Pons (tissue), 1 donor: ENCODE results near the gene ATP5F1D.
A peak's percentile ranks its signal among the peaks of the same experiment; 100 is the strongest.
"Not testable (repeated sequence)": the region's sequence is repeated elsewhere in the genome, so short reads cannot be mapped to it uniquely, and the experiment has no call there.

Experiments used
- DNase-seq: peaks from one replicate; pipeline ENCODE4 v3.0.0-alpha.2; 2016; ENCODE audit warnings: low spot score

The ATP5F1D gene

DNA sequence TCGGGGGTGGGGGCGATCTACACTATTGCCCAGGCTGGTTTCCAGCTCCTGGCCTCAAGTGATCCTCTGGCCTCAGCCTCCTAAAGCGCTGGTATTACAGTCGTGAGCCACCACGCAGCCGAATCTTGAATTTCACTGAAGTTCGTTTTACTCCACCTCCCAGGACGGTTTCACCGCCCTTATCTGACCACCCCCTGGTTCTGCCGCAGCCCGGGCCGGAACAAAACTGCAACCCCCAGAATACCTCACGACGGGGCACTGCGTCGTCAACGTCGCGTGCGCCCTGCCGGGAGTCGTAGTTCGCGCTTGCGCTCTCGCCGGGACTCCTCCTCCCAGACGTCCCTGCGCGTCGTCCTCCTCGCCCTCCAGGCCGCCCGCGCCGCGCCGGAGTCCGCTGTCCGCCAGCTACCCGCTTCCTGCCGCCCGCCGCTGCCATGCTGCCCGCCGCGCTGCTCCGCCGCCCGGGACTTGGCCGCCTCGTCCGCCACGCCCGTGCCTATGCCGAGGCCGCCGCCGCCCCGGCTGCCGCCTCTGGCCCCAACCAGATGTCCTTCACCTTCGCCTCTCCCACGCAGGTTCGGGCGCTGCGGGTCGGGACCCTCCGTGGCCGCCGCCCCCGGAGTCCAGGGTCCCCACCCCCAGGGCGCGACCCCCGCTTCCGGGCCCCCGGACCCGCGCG is at the start of gene ATP5F1D:
ATP5F1D (plus strand) TSS at position 335 of the 679 bp plus-strand sequence; CDS start at position 435, 100 bp downstream.
- peak; percentile 82 for DNase-seq

- no peak for DNase-seq
Measured at GRCh38 chr19:1199531-1199930, 42.0 kb upstream of the ATP5F1D start.

GRCh38 chr19:1200614-1201013 is 40.9 kb upstream of the ATP5F1D start:
- DNase-seq, result not testable (repeated sequence)

DNA sequence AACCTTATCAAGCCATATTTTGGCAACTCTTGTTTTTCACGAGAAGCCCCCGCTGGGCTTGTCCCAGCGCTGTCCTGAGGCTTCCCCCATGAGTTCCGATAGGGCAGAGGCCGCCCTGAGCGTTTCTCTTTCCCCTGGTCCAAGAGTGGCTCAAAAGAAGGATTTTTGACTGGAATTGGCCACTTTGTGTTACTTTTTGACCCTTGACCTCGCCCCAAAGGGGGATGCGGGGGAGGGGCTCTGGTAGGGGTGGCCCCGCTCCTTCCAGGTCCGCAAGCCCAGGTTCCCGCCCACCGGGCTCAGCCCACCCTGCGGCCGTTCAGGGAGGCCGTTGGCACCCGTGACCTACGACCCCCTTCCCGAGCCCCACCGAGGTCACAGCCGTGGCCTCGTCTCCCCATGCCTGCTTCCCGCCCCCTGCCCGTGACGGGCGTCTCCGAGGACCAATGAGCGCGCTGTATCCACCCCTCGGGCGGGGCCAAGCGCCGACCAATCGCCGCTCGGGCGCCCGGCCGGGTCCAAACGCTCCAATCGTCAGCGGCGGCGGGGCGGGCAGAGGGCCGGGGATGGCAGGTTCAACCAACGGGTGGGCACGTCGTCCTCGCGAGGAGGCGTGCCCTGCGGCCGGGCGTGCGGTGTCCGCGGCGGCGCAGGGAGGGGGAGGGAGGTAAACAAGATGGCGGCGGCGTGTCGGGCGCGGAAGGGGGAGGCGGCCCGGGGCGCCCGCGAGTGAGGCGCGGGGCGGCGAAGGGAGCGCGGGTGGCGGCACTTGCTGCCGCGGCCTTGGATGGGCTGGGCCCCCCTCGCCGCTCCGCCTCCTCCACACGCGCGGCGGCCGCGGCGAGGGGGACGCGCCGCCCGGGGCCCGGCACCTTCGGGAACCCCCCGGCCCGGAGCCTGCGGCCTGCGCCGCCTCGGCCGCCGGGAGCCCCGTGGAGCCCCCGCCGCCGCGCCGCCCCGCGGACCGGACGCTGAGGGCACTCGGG is 36.1 kb upstream of the ATP5F1D start, which contains the start of gene STK11:
STK11 (plus strand) TSS at position 665 of the 986 bp plus-strand sequence. CDS start 1,136 bp downstream, outside the sequence.
- peak; percentile 95 for DNase-seq

DNA sequence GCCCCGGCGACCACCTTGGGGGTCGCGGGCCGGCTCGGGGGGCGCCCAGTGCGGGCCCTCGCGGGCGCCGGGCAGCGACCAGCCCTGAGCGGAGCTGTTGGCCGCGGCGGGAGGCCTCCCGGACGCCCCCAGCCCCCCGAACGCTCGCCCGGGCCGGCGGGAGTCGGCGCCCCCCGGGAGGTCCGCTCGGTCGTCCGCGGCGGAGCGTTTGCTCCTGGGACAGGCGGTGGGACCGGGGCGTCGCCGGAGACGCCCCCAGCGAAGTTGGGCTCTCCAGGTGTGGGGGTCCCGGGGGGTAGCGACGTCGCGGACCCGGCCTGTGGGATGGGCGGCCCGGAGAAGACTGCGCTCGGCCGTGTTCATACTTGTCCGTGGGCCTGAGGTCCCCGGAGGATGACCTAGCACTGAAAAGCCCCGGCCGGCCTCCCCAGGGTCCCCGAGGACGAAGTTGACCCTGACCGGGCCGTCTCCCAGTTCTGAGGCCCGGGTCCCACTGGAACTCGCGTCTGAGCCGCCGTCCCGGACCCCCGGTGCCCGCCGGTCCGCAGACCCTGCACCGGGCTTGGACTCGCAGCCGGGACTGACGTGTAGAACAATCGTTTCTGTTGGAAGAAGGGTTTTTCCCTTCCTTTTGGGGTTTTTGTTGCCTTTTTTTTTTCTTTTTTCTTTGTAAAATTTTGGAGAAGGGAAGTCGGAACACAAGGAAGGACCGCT is 35.2 kb upstream of the ATP5F1D start:
- no peak for DNase-seq

GRCh38 chr19:1206864-1207450 is 34.6 kb upstream of the ATP5F1D start:
- DNase-seq, result peak; percentile 42

DNA sequence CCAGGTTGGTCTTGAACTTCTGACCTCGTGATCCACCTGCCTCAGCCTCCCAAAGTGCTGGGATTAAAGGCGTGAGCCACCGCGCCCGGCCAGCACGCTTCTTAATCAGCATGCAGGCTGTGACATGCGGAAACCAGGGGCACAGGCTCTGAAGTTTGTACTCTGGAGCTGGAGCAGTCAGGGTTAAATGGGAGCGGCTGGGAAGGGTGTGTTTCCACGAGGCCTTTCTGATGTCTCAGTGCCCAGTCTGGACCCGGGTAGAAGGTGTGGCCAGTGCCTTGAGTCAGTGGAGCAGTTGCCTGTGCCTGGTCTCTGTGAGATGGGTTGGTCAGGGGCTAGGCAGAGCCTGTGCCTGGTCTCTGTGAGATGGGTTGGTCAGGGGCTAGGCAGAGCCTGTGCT is 32.7 kb upstream of the ATP5F1D start:
- not testable (repeated sequence) for DNase-seq

DNA sequence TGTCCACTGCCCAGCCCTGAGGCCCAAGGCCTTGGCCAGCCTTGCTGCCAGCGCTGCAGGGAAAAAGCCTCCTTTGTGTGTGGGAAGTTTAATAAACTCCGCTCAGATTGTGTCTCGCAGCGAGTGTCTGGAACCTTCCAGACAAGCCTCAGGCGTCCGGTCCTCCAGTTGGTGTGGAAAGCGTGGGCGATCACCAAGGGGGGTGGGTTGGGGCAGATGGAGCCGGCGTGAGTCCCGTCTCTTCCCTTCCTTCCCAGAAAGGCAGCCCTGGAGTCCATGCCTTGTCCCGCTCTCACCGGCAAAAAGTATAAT is 31.4 kb upstream of the ATP5F1D start:
- peak; percentile 89 for DNase-seq

- DNase-seq, result no peak
Measured at GRCh38 chr19:1211494-1212234, 29.9 kb upstream of the ATP5F1D start.

- DNase-seq, result peak; percentile 72
Measured at GRCh38 chr19:1213391-1214286, 27.9 kb upstream of the ATP5F1D start.

DNA sequence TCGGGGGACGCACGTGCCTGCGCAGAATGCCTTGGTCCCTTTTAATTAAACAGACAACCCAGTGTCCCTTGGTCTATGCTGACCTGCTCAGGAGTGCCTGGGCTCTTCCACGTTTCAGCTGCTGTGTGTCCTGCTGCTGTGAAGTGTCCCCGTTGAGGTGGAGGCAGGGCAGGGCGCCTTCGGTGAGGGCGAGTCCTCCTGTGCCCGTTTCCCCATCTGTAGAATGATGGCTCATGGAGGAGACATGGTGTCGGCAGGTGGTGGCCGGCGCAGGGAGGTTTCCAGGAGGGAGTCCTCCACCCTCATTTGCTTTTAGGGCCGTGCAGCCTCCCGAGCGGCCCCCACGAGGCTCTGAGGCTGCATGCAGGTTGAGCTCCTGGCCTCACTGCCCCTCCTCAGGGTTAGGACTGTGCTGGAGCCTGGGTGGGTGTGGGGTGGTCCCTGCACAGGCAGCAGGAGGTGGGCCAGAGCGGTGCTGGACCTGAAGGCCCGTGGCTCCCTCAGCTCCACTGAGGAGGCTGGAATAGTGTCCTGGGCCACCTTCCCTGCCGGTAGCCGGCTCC is 27.2 kb upstream of the ATP5F1D start:
- DNase-seq, result no peak

DNA sequence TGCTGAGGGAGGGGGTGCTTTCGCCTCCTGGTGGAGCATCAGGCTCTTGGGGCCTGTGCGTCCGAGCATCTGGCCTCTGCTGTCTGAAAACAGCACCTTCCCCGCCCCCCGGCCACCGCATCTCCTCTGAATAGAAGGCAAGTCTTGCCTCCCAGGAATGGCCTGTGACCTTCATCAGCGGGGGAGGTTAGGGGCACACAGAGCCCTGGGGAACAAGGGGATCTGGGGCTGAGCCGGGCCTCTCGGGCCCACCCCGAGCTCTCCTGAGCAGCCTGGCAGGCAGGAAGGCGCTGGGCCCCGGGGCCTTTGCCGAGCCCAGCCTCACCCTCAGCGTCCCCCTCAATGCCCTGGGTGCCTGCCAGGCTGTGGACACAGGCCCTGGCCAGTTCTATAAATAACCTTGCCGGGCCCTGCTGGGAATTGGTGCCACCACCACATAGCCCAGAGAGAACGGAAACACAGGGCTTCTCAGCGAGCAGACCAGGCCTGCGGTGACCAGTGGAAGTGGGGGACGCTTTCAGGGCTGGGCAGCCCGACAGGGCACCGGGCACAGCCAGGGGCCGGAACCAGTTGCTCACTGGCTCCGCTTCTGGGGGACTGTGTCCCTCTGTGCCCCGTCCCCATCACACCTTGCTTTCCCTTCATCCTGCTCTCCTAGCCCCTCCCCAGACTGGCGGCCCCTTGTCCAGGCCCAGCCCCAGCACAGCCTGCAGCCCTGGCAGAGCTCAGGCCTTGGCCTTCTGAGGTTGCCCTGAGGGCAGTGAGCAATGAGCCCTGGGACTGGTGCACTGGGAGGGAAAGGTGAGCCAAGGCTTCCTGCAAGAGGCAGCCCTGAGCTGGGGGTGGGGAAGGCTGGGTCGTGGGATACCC is 26.5 kb upstream of the ATP5F1D start:
- peak; percentile 61 for DNase-seq

DNA sequence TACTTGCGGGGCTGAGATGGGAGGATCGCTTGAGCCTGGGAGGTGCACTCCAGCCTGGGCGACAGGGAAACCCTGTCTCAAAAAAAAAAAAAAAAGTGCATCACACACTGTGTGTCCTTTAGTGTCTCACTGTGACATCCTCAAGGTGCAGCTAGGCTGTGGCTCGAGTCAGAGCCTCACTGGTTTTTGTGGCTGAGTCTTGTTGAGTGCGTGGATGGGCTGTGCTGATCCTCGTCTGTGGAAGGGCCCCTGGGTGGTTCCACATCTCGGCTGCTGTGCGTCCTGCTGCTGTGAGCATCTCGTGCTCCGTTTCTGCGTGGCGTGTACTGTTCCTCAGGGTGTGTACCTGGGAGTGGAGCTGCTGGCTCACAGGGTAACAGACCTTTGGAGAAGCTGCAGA is 24.8 kb upstream of the ATP5F1D start:
- DNase-seq, result no peak

GRCh38 chr19:1217366-1217765 is 24.2 kb upstream of the ATP5F1D start:
- no peak for DNase-seq

GRCh38 chr19:1218751-1219567 is 22.6 kb upstream of the ATP5F1D start:
- no peak for DNase-seq

DNA sequence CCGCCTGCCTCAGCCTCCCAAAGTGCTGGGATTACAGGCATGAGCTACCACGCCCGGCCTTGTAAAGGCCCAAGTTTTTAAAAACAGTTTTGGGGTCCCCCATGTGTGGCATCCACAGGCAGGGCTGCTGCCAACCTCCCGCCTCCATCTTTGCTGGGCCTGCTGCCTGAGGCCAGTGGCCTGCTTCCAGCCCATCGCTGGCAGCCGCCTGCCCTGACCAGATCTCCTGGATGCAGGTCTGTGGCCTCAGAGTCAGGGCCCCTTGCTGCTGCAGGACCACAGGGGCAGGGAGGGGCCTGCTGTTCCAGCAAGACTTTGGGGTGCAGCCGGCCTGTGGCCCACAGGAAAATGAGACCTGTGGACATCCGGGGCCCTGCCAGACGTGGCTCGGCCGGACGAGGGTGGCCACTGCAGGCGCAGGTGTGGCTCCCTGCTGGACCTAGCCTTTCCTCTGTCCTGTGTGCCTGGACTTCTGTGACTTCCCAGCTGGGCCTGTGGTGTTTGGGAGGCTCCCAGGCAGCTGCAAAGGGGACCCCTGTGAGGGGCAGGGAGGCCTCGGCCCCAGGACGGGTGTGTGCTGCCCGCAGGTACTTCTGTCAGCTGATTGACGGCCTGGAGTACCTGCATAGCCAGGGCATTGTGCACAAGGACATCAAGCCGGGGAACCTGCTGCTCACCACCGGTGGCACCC is 21.6 kb upstream of the ATP5F1D start:
- DNase-seq, result no peak

DNA sequence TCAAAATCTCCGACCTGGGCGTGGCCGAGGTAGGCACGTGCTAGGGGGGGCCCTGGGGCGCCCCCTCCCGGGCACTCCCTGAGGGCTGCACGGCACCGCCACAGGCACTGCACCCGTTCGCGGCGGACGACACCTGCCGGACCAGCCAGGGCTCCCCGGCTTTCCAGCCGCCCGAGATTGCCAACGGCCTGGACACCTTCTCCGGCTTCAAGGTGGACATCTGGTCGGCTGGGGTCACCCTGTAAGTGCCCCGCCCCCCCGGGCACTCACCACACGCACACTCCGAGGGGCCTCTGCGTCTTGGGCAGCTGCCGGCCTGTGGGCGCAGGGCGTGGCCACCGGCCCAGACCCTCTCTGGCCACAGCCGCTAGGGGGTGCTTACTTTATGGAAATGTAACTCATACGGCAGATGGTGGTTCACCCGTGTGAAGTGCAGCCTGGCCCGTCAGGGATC is 21.0 kb upstream of the ATP5F1D start:
- no peak for DNase-seq
